GM19467 (cell line): ENCODE results near the gene NDRG4.

ENCODE experiments used
- ATAC-seq: cut with Tn5 transposase; IDR thresholded peaks from one replicate; pipeline ENCODE4 v1.9.1; 2021; ENCODE audit warnings: mild to moderate bottlenecking, moderate library complexity; ENCODE audit not compliant: unreplicated experiment

The NDRG4 gene

DNA sequence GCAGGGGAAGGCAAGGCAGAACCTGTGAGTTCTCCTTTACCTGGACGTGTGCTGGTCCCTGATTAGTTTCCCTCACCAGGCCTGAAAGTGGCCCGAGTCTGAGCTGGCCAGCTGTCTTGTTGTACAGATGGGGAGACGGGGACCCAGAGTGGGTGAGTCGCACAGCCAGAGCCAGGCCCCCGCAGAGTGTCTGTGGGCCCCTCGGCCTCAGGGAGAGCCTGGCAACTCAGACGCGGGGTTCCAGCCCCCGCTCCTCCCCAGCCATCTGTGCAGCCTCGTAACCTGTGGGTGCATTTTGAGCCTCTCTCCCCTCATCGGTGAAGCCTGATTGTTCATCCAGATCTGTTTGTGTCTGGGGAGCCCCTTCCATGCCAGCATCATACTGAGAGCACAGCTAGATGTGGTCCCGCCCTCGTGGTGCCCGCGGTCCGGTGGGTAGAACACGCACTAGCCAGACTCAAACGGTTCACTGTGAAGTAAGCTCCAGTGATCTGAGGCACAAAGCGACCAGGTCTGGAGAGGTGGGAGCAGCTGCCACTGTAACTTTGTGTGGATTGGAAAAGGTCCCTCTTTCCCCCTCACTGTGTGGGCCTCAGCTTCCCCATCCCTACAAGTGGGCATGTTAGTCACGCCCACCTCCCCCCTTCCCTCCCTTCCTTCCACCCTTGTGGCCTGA, 6.0 kb upstream of the NDRG4 start:
- ATAC-seq, result no peak

DNA sequence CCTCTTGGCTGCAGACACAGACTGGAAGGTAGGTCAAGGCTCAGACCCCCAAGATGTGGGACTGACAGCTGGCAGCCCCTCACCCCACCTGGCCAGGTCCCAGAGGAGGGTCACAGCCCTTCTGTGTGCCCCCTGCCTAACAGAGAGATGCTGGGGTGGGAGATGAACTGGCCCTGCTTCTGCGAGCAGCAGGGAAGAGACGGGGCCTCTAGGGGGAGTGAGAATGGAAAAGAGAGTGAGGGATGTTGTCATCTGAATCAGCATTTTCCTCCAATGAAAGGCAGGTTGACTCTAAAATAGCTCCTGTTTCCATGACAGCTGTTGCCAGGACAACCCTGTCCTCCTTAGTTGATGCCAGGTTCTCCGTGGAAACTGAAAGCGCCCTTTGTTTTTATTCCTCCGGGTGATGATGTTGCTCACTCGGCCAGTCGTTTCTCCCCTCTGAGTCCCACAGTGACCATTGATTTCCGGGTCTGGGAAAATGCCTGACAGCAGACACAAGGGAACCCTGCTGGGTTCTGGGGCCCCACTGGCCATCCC, 4.9 kb upstream of the NDRG4 start:
- peak; percentile 66 for ATAC-seq

DNA sequence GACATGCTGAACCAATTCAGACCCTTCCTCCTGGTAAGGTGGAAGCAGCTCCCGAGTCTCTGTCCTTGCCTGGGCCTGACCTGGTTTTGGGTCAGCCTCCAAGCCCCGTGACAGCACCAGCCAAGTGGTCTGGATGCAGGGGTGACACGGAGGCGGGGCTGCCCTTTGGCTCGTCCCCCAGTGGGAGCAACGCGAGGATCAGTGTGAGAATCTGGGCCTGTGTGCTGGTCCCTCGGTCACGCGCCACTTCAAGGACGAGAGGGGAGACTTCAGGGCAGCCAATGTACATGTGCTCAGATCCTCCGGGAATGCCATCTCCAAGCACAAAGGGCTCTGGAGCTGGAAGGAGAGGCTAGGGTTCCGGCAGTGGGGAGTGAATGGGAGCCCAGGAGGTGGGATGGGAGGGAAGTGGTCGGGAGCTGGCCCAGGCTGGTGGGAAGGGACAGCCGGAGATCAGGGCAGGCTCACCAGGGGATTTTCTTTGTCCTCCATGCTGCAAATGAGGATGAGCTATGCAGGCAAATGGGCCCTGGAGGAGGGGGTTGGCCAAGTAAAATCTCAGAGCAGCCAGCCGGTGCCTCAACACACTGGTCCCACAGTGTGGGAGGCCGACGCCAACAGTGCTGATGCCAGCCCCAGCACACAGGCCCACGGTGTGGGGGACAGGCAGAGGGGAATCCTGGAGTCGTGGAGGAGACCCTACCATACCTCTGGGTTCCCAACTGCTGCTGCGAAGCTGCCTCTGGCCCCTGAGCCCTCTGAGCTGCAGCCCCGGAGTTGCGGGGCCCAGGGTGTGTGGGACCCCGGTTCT, 4.2 kb upstream of the NDRG4 start:
- ATAC-seq, result no peak

DNA sequence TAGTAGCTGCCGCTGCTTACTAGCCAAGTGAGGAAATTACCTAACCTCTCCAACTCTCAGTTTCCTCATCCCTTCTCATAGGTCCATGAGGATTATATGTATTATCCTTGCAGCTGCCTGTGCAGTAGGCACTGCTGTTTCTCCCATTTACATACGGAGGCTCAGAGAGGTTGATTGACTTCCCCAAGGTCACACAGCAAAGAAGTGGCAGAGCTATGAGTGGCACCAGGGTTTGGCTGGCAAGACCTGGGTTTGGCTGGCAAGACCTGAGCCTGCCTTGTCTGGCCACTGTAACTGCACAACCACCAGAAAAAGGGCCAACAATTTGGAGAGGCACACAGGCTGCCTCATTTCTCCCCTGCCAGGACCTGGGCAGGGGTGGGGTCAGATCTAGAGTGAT, 2.5 kb upstream of the NDRG4 start:
- ATAC-seq, result no peak

DNA sequence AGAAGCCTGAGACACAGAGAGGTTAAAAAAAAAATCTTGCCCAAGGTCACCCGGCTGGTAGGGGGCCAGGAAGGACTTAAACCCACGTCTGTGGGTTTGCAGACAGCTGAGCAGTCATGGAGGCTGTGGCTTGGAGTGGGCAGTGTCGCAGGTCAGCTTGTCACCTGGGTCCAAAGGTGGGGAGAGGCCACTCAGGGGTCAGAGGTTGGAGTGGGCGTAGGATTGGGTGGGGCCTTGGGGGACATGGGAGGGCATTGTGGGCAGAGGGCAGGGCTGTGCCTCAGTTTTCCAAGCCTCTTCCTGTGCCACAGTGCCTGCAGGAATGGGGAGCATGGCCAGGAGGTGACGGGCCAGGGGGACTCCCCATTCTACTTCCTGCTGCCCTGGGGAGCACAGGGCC, 2.0 kb upstream of the NDRG4 start:
- no peak for ATAC-seq

DNA sequence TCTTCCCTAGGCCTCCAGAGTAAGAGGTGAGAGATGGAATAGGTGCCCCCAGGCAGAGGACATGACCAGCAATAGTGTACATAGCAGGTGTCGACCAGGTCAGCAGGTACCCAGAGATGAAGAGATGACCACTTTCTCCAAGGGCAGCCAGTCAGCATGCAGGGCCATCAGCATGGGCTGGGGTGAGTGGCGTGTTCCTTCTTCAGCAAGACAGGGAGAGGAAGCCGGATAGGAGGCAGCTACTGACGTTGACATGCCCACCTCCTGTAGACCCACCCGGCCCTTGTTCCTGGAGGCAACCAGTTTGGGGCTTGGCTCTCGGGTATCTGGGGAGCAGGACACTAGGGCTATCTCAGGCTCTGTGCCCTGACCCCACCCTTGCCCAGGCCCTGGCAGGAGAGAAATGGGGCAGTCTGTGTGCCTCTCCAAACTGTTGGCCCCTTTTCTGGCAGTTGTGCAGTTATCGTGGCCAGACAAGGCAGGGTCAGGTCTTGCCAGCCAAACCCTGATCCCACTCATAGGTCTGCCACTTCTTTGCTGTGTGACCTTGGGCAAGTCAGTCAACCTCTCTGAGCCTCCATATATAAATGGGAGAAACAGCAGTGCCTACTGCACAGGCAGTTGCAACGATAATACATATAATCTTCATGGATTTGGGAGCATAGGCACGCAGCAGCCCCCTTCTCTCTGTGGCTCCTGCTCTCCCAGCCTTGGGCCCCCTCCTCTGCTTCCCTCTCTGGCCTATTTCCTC, 1.4 kb upstream of the NDRG4 start:
- no peak for ATAC-seq

DNA sequence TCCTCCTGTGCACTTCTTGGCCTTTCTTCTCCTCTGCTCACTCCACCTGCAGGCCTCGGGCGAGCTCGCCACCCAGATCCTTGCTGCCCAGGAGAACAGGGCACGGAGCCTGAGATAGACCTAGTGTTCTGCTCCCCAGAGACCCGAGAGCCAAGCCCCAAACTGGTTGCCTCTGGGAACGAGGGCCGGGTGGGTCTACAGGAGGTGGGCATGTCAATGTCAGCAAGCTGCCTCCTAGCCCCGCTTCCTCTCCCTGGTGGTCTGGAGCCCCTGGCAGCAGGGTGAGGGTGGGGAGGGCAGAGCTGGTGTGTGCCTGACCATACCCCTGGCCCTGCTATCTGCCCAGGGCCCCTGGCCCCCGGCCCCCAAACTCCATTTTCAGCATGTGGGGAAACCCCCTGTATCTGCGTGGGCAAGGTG, 841 bp upstream of the NDRG4 start:
- no peak for ATAC-seq

DNA sequence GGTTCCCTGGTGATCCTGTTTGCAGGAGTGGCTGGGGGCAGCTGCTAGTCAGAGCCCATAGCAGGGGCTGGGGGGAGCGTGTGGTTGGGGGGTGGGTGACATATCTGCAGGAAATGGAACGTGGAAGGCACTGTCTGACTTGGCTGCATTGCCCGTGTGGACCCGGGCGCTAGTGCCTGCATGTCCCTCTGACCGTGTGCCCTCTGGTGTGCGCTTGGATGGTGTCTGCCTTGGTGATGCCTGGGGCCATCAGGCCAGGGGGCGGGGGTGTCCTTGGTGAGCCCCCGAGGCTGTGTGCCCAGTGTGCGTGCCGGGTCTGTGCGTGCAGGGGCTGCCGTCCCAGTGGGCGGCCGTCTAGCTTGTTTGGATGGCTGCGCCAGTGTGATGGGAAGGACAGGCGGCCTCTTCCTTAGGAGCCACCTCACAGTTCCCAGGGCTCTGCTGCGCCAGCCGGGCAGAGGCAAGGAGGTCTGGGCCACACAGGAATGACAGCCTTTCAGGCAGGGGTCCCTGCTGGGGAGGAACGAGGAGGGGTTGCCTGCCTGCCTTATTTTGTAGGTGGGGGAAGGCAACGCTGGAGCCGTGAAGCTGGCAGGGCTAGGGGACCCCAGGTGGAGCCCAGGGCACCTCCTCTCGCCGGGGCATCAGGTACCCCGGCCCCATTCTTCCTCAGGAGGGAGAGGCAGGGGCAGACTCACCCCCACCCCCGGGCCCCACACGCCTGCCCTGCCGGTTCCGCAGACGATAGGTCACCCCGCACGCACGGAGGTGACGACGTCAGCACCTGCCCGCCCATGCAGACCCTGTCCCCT, 693 bp downstream of the NDRG4 start:
- ATAC-seq, result no peak

DNA sequence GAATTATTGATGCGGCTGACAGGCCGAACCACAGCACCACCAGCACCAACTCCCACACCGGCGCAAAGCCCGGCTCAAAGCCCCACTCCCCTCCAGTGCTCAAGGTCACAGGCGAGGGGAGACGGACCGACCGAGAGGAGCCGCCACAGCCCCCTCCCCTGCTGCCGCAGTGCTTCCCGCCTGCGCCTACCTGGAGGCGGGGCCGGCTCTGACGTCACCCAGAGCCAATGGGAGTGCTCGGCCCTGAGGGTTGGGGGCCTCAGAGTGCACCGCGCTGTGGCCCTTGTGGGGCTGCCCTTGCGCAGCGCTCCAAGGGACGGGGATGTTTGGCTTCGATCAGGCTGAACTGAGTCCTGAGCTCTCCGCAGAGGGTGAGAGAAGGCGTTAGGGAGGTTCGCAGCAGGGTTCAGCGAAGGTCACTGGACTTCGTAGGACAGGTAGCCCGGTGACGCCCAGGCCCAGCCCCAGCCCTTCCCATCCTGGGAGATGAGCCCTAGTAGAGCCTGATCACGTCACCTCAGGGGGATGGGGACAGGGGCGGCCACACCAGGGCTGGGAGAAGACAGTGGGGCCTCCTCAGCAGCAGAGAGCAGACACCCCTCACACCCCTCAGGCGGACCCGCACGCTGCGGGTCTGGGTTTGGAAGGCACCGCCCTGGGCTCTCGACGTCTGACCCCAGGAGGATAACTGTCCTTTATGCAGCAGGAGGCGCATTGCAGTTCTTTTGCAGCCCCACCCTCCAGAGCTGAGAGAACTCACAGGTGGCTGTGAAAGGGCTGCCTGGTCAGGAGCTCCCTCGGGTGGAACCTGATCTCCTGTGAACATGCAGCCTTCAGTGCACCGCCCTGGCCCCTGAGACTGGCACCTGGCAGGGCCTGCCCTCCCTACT, 1.5 kb downstream of the NDRG4 start:
- ATAC-seq, result no peak

DNA sequence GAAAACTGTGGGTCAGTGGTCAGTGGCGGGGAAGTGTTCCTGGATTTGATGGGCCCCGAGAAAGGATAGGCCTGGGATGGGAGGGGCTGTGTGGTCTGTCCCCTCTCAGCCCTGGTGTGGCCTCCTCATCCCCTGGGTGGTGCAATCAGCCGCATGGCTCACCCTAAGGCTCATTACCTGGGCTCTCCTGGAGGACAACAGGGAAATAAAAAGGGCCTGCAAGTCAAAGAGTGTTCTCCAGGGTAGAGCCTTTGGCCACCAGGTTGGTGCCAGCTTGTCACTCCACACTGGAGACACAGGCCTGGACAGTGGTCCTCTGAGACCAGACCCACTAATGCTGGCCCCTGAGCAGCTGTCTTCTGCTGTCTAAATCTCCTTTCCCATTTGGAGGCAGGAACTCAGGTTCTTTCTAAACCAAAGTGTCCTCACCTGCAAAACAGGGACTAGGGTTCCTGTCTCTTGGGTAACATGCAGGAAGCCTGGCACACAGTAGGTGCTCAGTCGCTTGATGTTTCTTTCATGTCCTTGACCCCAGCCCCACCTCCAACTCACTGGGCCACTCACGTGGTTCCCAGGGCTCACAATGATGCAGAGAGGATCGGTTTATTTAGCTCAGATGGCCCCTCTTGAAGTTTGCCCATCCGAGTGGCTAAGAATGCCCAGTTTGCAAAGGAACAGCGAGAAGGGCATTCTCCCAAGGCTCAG, 2.4 kb downstream of the NDRG4 start:
- no peak for ATAC-seq

DNA sequence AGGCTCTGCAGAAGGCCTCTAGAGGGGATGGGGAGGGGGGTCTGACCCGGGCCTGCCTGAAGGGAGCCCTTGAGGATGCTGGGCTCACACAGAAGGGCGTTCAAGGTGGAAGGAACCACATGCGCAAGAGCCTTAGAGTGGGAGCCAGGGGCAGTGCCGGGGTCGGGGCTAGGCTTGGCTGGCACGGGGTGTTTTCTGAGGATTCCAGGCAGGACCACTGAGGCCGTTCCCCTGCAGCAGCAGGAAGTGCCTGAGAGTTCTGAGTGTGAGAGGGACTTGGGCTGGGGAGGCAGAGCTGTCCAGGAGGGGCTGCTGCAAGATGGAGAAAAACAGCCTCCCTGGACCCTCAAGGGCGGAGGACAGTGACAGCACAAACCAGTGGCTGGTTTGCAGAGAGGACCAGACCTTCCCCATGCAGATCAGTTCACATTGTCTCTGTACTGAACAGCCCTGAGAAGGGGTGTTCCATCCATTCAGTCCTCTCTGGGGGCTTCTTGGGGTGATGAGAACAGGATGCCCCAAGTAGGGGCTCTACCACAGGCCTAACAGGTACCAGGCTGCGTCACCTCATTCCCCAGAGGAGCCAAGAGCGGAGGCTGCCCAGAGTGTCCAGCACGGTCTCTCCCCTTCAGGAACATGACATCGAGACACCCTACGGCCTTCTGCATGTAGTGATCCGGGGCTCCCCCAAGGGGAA, 3.4 kb downstream of the NDRG4 start:
- ATAC-seq, result no peak

DNA sequence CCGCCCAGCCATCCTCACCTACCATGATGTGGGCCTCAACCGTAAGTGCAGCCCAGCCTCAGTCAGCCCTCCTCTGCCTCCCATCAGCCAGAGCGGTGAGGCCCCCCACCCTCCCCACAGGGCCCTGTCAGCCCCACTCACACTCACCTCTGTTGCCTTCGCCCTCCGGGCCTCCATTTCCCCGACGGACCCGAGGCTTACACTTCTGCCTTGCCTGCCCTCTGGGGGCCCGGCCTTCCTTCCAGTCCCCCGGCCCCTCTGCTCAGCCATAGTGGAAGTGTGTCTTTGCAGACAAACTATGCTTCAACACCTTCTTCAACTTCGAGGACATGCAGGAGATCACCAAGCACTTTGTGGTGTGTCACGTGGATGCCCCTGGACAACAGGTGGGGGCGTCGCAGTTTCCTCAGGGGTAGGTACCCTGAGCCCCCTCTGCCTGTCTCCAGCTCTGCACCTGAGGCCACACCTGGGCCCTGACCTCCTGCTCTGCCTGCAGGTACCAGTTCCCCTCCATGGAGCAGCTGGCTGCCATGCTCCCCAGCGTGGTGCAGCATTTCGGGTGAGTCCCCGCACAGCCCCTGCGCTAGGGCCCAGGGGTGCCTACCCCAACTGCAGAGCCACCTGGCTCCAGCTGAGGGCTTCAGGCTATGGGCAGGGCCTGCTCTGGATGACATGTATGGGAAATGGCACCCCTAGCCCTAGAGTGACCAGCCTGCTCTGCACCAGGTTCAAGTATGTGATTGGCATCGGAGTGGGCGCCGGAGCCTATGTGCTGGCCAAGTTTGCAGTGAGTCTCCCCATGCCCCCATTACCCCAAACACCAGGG, 4.1 kb downstream of the NDRG4 start:
- ATAC-seq, result no peak

DNA sequence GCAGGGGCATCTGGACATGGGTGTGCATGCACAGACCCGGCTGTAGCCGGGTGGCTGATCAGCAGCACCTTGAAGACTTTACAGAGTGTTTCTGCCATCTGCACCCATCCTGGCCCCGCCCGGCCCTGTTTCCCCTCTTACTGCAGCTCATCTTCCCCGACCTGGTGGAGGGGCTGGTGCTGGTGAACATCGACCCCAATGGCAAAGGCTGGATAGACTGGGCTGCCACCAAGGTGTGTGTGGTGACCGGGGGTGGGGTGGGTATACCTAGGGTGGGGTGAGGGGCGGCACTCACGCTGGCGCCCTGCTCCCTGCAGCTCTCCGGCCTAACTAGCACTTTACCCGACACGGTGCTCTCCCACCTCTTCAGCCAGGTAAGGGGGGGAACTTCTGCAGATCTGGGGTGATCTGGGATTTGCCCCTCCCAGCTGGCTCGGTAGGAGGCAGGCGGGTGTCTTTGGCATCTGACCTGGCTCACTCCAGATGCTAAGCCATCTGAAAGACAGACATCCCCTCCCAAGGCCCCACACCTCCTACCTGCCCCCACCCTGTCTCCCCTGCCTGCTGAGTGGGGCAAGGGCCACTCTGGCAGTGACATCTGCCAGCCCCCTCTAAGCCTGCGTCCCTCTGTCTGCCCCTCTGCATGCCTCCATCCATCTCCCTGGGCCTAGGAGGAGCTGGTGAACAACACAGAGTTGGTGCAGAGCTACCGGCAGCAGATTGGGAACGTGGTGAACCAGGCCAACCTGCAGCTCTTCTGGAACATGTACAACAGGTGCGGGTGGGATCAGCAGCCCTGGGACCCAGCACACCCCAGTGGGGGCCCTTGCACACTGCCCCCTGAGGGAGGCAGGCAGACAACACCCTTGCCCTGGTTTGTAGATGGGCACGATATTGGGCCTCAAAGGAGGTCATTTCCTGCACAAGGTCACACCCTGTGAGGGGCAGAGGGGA, 6.6 kb downstream of the NDRG4 start:
- no peak for ATAC-seq

DNA sequence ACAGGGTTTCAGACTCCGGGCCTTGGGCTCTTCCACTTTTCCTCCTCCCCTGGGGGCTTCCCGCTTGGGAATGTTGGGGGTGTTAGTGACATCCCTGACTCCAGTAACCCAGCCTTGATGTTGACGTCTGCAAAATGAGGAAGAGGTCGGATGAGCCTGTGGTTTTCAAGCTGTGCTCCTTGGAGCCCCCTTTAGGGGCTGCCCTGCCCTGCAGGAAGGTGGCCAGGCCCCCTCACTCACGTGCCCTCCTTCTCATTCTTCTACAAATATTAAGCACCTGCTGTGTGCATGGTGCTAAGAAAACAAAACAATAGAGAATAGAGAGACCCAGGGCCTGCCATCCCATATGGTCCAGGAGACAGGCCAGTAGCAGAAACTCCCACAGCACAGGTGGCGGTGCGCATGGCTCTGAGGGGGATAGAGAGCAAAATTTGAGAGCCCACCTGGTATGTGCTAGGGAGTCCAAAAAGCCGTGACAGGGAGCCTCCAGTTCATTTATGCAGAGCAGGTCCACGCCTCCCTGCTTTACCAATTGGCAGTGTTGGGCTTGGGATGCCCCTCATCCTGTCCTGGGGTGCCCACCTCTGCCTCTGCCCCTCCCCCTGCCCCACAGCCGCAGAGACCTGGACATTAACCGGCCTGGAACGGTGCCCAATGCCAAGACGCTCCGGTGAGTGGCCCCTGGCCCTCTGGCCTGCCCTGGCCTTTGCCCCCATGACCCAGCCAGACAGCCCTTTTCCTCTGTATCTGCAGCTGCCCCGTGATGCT, 7.4 kb downstream of the NDRG4 start:
- ATAC-seq, result no peak

DNA sequence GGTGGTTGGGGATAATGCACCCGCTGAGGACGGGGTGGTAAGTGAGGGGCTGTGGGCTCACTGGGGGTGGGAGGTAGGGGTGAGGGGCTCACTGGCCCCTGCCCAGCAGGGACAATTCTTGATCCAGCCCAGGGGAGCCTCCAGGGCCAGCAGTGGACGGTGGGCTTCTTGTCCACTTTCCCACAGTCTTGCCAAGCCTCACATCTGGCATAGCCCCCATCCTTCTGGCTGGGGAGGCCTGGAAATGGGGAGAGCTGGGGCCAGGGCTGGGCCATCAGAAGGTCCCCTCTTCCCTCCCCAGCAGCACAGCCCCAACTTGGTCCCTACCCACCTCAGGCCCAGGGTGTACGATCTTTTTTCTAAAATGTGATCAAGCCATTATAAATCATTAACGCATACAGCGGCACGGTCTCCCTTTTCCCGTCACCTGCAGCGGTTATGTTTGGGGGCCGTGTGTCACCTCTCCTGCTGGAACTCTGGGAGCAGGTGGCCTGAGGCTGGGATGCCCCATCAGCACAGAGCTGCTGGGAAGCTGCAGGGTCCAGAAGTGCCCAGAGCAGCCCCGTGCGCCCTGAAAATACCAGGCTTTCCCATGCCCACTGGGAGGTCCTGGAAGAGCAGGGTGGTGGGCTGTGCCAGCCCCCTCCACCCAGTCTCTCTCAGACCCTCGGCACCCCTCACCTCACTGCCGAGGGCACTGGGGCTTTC, 8.2 kb downstream of the NDRG4 start:
- ATAC-seq, result no peak
